ENCODE measurements around the gene ADA. TPM values are rescaled to one million over a fixed set of nuclear protein-coding genes. Genes with fewer than 3 reads are reported as not detected.

Gene ADA
- 63.4 TPM for polyA plus RNA-seq (2012; ENCODE audit: insufficient read length, low read depth)

DNA sequence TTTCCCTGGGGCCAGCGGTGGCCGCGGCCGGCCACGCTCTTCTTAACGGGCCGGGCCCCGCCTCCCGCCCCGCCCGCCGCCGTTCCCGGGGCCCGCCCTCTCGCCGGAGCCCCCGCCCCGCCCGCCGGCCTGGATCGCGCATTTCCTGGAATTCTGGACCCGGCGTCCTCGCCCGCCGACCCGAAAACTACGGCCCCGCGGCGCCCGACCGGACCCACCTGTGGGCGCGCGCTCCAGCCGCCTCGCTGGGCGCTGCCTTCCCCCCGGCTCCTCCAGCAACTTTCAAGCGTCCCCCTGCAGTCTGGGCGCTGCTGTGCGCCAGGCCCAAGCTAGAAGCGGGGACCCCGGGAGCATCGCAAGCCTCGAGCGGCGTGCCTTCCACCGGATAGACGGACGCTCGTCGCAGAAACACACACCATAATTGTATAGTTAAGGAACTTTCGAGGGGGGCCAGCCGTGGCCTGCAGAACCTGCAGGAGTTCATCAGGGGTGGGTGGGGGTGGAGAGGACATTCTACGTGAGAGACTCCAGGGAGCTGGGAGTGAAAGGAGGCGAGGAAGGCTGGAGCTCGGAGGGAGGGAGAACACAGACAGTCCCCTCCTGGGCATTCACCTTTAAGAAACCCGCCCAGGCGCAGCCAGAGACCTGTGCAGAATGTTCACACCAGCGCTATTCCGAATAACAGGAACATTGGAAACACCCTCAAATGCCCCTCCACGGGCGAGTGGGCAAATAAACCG lies at the start of gene ADA:
Gene ADA (minus strand): TSS at position 16 of the 740 bp plus-strand sequence. CDS start 92 bp downstream, outside the sequence.
- TF ChIP-seq FOXP2 (optimal IDR thresholded peaks at IDR 0.05; ENCODE audit: borderline replicate concordance, extremely low read depth, extremely low read length, insufficient read depth) (peak; percentile 29), TAF1 (IDR thresholded peaks at IDR 0.05; ENCODE audit: borderline replicate concordance, insufficient read depth, low read length) (no peak)

DNA sequence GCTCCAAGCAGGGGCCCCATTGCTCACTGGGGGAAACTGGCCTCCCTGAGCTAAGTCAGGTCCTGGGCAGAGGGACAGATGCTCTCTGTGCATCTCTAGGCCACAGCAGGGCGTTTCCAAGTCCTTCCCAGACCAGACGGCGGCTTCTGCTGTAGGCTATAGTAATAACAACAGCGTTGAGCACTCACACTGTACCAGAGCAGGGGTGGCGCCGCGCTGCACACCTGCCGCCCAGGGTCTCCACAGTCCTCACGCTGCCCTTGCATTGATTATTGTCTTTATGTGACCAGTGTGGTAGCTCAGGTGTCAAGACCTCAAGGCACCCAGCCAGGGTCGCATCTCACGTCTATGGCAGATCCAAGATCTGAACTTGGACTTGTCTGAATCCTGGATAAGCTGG lies 48.8 kb upstream of the ADA start:
- TF ChIP-seq FOXP2 (optimal IDR thresholded peaks at IDR 0.05; ENCODE audit: borderline replicate concordance, extremely low read depth, extremely low read length, insufficient read depth) (no peak), SIN3A (IDR thresholded peaks at IDR 0.05; ENCODE audit: borderline replicate concordance, insufficient read depth, low read length) (no peak), POLR2AphosphoS5 (IDR thresholded peaks at IDR 0.05; ENCODE audit: low read depth, low read length) (no peak), REST (IDR thresholded peaks at IDR 0.05; ENCODE audit: insufficient read depth in 1 of 2, low read depth in 2 of 2, low read length in 2 of 2) (no peak)

GRCh38 chr20:44698351-44698750 lies 46.9 kb upstream of the ADA start:
- TF ChIP-seq SIN3A (IDR thresholded peaks at IDR 0.05; ENCODE audit: borderline replicate concordance, insufficient read depth, low read length) = no peak
- no peak for TF ChIP-seq POLR2AphosphoS5 (IDR thresholded peaks at IDR 0.05; ENCODE audit: low read depth, low read length)
- TF ChIP-seq REST (IDR thresholded peaks at IDR 0.05; ENCODE audit: insufficient read depth in 1 of 2, low read depth in 2 of 2, low read length in 2 of 2) = no peak
- TF ChIP-seq TAF1 (IDR thresholded peaks at IDR 0.05; ENCODE audit: borderline replicate concordance, insufficient read depth, low read length) = no peak
- no peak for TF ChIP-seq FOXP2 (optimal IDR thresholded peaks at IDR 0.05; ENCODE audit: borderline replicate concordance, extremely low read depth, extremely low read length, insufficient read depth)

DNA sequence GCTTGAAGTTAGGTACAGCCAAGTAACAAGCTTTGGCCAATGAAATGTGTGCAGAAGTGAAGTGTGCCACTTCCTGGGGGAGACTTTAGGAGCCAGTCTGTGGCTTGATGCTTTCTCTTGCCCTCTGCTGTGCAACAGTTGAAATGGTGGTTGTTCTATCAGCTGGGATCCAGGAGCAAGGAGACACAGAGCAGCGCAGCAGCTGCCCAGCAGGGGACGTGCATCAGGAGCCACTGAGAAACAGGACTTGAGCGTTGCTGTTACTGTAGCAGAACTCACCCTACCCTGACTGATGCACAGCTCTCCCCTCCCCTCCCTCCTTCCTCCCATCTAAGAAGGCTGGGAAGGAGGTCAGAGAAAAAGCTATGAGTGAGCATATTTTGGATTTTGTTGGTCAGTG lies 44.8 kb upstream of the ADA start:
- TF ChIP-seq FOXP2 (optimal IDR thresholded peaks at IDR 0.05; ENCODE audit: borderline replicate concordance, extremely low read depth, extremely low read length, insufficient read depth) (no peak), SIN3A (IDR thresholded peaks at IDR 0.05; ENCODE audit: borderline replicate concordance, insufficient read depth, low read length) (no peak), TAF1 (IDR thresholded peaks at IDR 0.05; ENCODE audit: borderline replicate concordance, insufficient read depth, low read length) (no peak), POLR2AphosphoS5 (IDR thresholded peaks at IDR 0.05; ENCODE audit: low read depth, low read length) (no peak), REST (IDR thresholded peaks at IDR 0.05; ENCODE audit: insufficient read depth in 1 of 2, low read depth in 2 of 2, low read length in 2 of 2) (no peak)

DNA sequence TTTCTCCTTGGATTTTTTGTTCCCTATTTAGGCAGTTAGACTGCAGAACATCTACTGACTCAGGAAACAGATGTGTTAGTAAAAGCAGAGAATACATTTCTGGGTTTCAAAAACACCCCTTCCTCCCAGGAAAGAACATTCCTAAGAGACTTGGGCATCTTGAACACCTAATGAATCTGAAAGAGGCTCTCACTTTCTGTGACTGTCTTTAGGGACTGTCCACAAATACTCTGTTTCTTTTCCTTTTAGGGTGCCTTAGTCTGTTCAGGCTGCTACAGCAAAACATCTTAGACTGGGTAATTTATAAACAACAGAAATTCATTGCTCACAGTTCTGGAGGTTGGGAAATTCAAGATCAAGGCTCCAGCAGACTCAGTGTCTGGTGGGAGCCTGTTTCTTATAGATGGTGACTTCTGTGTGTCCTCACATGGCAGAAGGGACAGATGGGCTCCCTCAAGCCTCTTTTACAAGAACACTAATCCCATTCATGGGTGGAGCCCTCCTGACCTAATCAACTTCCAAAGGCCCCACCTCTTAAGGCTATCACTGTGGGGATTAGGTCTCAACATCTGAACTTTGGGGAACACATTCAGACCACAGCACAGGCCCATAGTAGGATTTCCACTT lies 44.3 kb upstream of the ADA start:
- TF ChIP-seq POLR2AphosphoS5 (IDR thresholded peaks at IDR 0.05; ENCODE audit: low read depth, low read length) (no peak), TAF1 (IDR thresholded peaks at IDR 0.05; ENCODE audit: borderline replicate concordance, insufficient read depth, low read length) (no peak), SIN3A (IDR thresholded peaks at IDR 0.05; ENCODE audit: borderline replicate concordance, insufficient read depth, low read length) (no peak), REST (IDR thresholded peaks at IDR 0.05; ENCODE audit: insufficient read depth in 1 of 2, low read depth in 2 of 2, low read length in 2 of 2) (no peak), FOXP2 (optimal IDR thresholded peaks at IDR 0.05; ENCODE audit: borderline replicate concordance, extremely low read depth, extremely low read length, insufficient read depth) (no peak)

All from PFSK-1 (cell line).